ENCODE data around the gene INSYN1. TPM values are rescaled to one million over a fixed set of nuclear protein-coding genes. Genes with fewer than 3 reads are reported as not detected.
"Not testable (repeated sequence)": the region's sequence is repeated elsewhere in the genome, so short reads cannot be mapped to it uniquely, and the experiment has no call there.

Gene INSYN1, protein sequence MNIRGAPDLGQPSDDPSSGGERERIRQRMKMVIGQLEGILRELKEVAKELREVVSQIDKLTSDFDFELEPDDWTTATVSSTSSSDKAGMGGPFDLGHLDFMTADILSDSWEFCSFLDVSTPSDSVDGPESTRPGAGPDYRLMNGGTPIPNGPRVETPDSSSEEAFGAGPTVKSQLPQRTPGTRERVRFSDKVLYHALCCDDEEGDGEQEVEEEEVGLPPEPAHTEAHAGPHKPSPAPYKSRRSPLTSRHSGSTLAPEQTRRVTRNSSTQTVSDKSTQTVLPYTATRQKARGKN
- total RNA-seq, result not detected

DNA sequence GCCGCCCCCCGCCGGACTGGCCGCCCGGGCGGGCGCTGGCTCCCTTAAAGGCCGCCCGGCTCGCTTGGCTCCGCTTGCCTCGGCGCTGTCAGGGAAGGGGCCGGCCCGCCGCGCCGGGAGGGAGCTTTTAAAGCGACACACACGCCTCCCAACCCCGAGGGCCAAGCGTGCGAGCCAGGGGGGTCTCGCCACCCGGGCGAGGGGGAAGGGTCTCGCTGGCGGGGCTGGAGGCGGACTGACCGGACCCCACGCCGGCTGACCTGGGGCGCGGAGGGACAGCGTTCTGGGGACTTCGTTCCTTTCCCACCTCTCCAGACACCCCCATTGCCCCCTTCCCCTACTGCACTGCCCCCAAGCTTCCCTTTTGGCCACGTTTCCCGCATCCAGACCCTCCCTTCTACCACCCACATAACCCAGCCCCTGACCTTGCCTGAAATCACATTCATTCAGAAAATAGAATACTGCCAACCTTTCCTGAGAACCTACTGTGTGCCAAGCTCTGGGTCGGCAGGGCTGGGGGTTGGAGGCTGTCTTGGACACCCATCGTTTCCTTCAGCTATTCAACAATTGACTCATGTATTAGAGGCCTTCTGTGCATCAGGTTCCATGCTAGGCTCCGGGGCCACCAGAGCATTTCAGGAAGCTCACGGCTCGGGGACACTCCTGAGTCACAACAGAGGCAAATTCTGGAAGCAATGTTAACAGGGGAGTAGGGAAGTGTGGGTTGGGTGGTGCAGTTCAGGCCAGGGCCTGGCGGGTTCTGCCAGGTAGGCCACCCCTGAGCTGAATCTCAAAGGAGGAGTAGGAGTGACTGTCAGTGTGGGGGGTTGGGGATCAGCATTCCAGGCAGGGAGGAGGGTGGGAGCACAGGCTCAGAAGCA lies at the start of gene INSYN1:
Gene INSYN1 (minus strand): TSS at position 102 of the 881 bp plus-strand sequence. CDS start 2,221 bp downstream, outside the sequence.
- H3K27me3 Mint-ChIP-seq (ENCODE audit: low read depth), result peaks cover 38% of the 10 kb centered on the region
- H3K36me3 Mint-ChIP-seq (ENCODE audit: low read depth), result no peaks in the 10 kb centered on the region
- H3K4me3 Mint-ChIP-seq, result no peak within 1 kb of the TSS
- no peak for DNase-seq
- CTCF ChIA-PET, result no interaction called here
- H3K9me3 Mint-ChIP-seq, result no peaks in the 10 kb centered on the region
- intact Hi-C loops (cut with micrococcal nuclease), result no loop called here
- no peak within 1 kb of the TSS for H3K27ac Mint-ChIP-seq
- H3K4me1 Mint-ChIP-seq (ENCODE audit: low read depth), result no peaks in the 10 kb centered on the region

DNA sequence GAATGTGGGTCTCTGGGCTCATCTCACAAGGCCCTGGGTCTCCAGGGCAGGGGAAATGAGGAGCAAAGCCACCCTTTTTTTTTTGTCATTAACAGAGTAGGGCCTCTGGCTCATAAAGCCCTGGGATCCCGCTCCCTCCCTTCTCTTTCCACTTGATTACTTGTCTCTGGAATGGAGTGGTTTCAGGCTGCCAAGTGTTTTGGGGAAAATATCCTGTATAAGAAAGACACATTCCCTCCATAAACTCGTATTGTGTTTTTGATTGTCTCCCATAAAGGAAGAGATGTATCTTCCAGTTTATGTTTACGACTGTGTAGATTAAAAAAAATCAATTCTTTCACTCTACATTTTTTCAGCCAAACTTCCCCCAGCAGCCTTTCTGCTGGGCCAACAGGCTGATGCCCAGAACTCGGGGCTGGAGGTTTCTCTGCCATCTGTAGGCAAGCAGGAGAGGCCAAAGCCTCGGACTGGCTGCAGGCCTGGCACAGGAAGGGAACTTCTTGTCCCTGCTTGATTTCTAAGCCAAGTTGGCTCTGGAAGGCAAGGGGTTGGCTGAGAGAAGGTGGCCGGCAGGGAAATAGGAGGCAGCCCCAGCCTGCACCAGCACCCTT lies 49.4 kb upstream of the INSYN1 start:
- Mint-ChIP-seq H3K27ac (no peak overlapping the region), H3K4me1 (ENCODE audit: low read depth) (no peaks in the 10 kb centered on the region), H3K4me3 (no peak overlapping the region), H3K36me3 (ENCODE audit: low read depth) (no peaks in the 10 kb centered on the region), H3K9me3 (no peaks in the 10 kb centered on the region), H3K27me3 (ENCODE audit: low read depth) (no peaks in the 10 kb centered on the region)
- no peak for DNase-seq
- intact Hi-C loops (cut with micrococcal nuclease), result no loop called here
- CTCF ChIA-PET, result no interaction called here

DNA sequence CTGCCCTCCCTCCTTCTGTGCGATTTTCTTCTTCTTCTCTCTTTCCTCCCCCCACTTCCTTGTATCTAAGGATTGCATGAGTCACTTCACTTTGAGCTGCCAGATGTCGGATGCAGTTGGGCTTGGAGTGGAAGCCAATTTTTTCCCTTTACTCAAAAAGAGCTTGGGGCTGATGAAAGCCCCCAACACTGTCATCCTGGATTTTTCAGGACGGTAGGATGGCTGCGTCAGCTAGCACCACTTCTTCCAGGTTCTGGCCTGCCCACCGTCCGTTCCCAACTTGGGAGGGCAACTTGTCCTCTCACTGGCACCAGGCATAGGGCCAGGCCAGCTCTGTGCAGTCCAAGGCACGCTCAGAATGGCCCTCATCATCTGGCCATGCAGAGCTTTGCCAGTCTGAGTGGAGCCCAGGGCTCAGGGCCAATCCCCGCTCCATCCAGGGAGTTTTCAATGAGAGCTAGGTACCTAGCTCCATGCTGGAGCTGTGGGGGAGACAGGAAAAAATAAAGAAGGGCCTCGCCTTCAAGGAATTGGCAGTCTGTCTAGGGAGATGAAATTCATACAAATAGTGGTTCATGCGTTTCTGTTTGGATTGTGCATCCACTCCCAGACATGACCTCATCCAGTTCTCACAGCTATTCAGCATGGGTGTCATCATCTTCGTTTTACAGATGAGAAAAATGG lies 47.7 kb upstream of the INSYN1 start:
- Mint-ChIP-seq H3K36me3 (ENCODE audit: low read depth) (no peaks in the 10 kb centered on the region), H3K4me1 (ENCODE audit: low read depth) (no peaks in the 10 kb centered on the region), H3K27me3 (ENCODE audit: low read depth) (no peaks in the 10 kb centered on the region), H3K27ac (no peak overlapping the region), H3K4me3 (no peak overlapping the region), H3K9me3 (no peaks in the 10 kb centered on the region)
- DNase-seq, result no peak
- intact Hi-C loops (cut with micrococcal nuclease), result no loop called here
- CTCF ChIA-PET, result no interaction called here

DNA sequence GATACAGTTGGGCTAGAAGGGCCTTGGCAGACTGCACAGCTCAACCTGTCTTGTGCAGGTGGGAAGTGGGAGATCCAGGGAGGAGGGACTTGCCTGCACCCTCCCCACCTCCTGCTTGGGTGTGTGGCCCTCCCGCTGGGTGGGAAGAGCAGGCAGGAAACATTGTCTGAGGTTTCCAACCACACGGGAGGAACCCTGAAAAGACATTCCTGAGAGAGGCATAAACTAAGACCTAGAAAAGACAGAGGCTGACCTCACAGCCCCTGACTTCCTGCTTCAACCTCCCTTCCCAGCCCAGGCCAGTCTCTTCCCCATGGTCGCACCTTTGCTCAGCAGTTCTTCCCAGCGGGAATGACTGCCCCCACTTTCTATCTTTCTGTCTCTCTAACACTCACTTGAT lies 46.3 kb upstream of the INSYN1 start:
- Mint-ChIP-seq H3K27ac (no peak overlapping the region), H3K9me3 (no peaks in the 10 kb centered on the region), H3K36me3 (ENCODE audit: low read depth) (no peaks in the 10 kb centered on the region), H3K4me3 (no peak overlapping the region), H3K27me3 (ENCODE audit: low read depth) (no peaks in the 10 kb centered on the region), H3K4me1 (ENCODE audit: low read depth) (no peaks in the 10 kb centered on the region)
- intact Hi-C loops (cut with micrococcal nuclease), result no loop called here
- CTCF ChIA-PET, result no interaction called here
- no peak for DNase-seq

DNA sequence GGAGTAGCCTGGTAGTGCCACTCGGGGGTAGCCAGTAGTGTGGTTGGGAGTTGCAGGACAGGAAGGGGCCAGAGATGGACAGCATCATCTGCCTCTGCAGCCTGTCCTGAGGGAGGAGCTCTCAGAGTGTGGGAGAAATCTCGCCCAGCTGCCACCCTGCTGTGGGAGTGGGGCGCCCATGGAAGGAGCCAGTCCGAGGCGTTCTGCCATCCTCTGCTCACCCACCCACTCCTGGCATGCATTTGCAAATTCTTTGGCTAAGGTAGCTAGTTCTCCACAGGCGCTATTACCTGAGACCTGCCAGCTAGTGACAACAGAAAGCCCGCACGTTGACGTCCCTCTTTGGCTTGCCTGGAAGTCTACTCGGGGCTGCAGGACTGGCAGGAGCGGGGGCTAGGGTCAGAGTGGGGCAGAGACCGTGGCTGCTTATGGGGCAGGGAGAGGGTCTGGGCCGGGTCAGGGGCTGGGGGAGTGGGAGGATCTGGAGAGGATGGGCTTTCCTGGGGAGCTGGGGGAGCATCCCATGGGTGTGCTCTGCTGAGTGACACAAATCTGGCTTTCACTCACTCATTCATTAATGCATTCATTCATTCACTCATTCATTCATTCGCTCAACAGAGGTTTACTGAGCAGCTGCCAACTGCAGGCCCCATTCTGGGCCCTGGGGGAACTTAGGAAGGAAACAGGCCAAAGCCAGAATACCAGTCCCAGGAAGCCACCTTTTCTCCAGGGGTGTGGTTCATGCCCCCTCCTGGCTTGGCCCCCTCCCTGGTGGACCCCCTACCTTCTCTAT lies 44.4 kb upstream of the INSYN1 start:
- H3K27me3 Mint-ChIP-seq (ENCODE audit: low read depth), result no peaks in the 10 kb centered on the region
- no peaks in the 10 kb centered on the region for H3K9me3 Mint-ChIP-seq
- H3K4me3 Mint-ChIP-seq, result no peak overlapping the region
- no peaks in the 10 kb centered on the region for H3K36me3 Mint-ChIP-seq (ENCODE audit: low read depth)
- intact Hi-C loops (cut with micrococcal nuclease), result no loop called here
- no peak for DNase-seq
- H3K27ac Mint-ChIP-seq, result no peak overlapping the region
- CTCF ChIA-PET, result no interaction called here
- H3K4me1 Mint-ChIP-seq (ENCODE audit: low read depth), result no peaks in the 10 kb centered on the region

DNA sequence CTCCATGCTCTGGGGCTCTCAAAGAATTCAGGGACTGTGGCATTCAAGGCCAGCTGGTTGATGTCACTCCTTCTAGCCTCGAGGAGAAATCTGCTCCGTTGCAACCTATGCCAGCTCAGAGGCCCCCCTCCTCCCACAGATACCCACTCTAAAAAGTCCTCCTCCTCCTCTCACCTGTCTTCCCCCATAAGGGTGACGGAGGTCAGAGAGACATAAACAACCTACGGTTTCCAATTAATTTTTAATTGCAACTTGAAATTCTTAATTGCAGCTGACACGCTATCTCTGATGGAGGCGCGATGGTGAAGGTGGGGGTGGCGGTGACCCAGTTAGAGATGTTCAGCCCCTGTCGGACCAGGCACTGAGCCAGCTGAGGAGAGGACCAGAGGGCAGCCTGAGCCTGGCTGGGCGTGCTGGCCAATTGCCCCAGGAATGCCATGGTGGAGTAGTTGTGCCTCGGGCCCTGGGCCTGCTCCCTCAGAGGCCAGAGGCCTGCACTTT lies 43.2 kb upstream of the INSYN1 start:
- Mint-ChIP-seq H3K27me3 (ENCODE audit: low read depth) (no peaks in the 10 kb centered on the region), H3K4me1 (ENCODE audit: low read depth) (no peaks in the 10 kb centered on the region), H3K4me3 (no peak overlapping the region), H3K9me3 (no peaks in the 10 kb centered on the region), H3K36me3 (ENCODE audit: low read depth) (no peaks in the 10 kb centered on the region), H3K27ac (no peak overlapping the region)
- intact Hi-C loops (cut with micrococcal nuclease), result no loop called here
- CTCF ChIA-PET, result no interaction called here
- DNase-seq, result no peak

DNA sequence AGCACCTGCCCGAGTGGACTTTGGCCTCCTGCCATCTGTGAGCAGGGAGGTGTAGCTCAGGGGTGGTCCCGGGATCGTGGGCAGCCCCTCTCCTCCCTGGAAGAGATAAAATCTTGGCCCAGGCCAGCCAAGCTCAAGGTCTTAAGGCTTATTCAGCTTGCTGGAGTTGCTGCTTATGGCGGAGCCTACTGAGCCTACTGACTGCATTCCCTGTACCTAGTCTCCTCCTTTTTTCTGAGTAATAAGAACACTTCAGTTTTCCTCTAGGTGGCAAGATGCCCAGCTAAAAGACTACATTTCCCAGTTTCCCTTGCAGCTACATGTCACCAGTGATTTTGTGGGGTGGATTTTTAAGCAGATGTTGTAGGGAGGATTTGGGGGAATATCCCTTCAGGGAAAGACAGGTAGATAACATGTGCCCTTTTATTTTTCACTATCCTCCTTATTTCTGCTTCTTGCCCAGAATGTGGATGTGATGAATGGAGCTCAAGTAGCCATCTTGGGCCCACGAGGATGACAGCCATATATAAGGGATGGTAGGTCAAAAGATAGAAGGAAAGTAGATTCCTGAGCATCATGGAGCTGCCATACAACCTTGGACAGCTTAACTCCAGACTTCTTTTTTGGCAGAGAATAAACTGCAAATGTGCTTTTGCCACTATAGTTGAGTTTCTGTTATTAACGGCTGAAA lies 41.4 kb upstream of the INSYN1 start:
- Mint-ChIP-seq H3K27ac (no peak overlapping the region), H3K36me3 (ENCODE audit: low read depth) (no peaks in the 10 kb centered on the region), H3K27me3 (ENCODE audit: low read depth) (no peaks in the 10 kb centered on the region), H3K4me1 (ENCODE audit: low read depth) (no peaks in the 10 kb centered on the region), H3K4me3 (no peak overlapping the region), H3K9me3 (no peaks in the 10 kb centered on the region)
- intact Hi-C loops (cut with micrococcal nuclease), result no loop called here
- no peak for DNase-seq
- CTCF ChIA-PET, result no interaction called here

DNA sequence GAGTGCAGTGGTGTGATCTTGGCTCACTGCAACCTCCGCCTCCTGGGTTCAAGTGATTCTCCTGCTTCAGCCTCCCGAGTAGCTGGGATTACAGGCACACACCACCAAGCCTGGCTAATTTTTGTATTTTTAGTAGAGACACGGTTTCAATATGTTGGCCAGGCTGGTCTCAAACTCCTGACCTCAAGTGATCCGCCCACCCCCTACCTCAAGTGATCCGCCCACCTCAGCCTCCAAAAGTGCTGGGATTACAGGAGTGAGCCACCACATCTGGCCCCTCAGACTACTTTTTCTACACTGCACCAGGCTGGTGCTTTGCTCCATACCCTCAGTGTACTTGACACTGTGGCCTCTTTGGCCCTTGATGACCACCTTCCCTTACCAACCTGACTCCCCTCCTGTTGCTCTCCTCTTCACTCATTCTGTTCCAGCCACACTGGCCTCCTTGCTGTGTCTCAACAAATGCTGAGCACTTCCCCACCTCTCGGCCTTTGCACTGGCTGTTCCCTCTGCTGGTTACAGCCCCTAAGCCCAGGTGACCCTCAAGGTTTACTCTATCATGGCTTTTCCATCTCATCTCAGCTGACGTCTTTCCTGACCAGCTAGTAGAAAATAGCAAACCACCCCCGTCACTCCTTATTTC lies 39.9 kb upstream of the INSYN1 start:
- H3K27me3 Mint-ChIP-seq (ENCODE audit: low read depth); DNase-seq; H3K9me3 Mint-ChIP-seq; intact Hi-C loops (cut with micrococcal nuclease); H3K4me1 Mint-ChIP-seq (ENCODE audit: low read depth); H3K27ac Mint-ChIP-seq; H3K4me3 Mint-ChIP-seq; H3K36me3 Mint-ChIP-seq (ENCODE audit: low read depth): not testable (repeated sequence)
- CTCF ChIA-PET, result interaction anchor here (0.7 kb wide), 1 partner anchor 30 kb away, joined by 4 read pairs; no protein-coding TSS in a partner anchor

DNA sequence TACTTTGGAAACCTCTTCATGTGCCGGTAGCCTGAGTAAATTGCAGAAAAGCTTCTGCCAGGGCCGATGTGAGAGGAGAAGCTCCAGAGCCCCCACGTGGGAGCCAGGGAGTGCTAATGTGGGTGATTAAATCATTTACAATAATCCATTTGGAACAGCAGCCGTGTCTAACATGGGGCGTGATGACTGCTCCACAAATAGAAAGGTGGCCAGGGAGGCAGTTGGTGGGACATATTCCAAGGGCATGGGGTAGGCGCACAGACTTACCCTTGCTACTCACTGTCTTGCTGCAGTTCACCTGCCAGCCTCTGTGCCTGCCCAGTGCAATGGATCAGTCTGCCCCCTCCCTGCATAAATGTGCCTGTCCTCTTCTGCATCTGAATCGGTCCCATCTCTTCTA lies 39.3 kb upstream of the INSYN1 start:
- Mint-ChIP-seq H3K36me3 (ENCODE audit: low read depth) (no peaks in the 10 kb centered on the region), H3K9me3 (no peaks in the 10 kb centered on the region), H3K27ac (no peak overlapping the region), H3K27me3 (ENCODE audit: low read depth) (no peaks in the 10 kb centered on the region), H3K4me1 (ENCODE audit: low read depth) (no peaks in the 10 kb centered on the region), H3K4me3 (no peak overlapping the region)
- intact Hi-C loops (cut with micrococcal nuclease), result no loop called here
- DNase-seq, result no peak
- CTCF ChIA-PET, result interaction anchor here (0.7 kb wide), 1 partner anchor 30 kb away, joined by 4 read pairs; no protein-coding TSS in a partner anchor

DNA sequence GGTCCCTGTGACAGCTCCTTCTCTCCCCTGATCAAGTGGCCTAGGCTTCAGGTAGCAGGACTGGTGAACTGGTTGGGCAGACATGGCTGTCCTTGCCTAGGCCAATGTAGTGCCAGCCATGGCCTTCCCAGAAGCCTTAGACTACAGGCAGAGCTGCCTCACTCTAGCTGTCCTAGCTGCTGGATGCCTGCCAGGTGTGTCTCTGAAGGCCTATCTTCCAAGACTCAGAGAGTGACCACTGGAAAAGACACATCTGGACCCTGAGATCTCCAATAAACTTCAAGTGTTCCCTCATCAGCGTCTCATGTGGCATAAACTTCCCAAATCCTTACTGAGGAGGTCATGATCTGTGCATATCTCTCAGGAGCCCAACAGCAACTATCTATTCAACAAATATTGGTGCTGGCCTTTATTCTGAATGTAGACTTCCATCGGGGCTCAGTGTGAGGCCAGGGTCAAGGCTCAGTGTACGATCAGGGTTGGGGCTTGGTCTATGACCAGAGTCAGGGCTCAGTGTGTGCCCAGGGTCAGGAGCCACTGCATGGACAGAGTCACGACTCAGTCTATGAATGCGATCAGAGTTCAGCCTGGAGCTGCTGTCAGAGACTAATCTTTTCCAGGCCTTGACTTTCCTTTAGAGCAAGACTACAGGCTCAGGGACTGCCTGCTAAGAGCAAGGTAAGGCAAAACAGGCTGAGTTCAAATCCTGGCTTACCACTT lies 36.5 kb upstream of the INSYN1 start:
- Mint-ChIP-seq H3K27me3 (ENCODE audit: low read depth) (no peaks in the 10 kb centered on the region), H3K4me3 (no peak overlapping the region), H3K36me3 (ENCODE audit: low read depth) (no peaks in the 10 kb centered on the region), H3K4me1 (ENCODE audit: low read depth) (no peaks in the 10 kb centered on the region), H3K27ac (no peak overlapping the region), H3K9me3 (no peaks in the 10 kb centered on the region)
- intact Hi-C loops (cut with micrococcal nuclease), result no loop called here
- CTCF ChIA-PET, result interaction anchor here (0.7 kb wide), 1 partner anchor 947 kb away, joined by 3 read pairs; no protein-coding TSS in a partner anchor
- DNase-seq, result no peak

Data from activated naive CD4-positive, alpha-beta T cell treated with anti-CD3 and anti-CD28 coated beads for 36 hours (primary cell).